Ascending aorta (tissue), 2 donors: Measurements from ENCODE around the gene ZDHHC5. TPM values are rescaled to one million over a fixed set of nuclear protein-coding genes. Genes with fewer than 3 reads are reported as not detected.

ENCODE experiments used
- DNase-seq, 2 donors: peaks; one replicate each; pipeline ENCODE4 v3.0.0-alpha.2; 2019; ENCODE audit warnings: low spot score in 2 of 2
- H3K27ac ChIP-seq, 2 donors: fragments of 200-600 bp; sonication (generic); one replicate each; pipeline ENCODE4 v1.5.1; 2016 to 2017; ENCODE audit warnings: mild to moderate bottlenecking in 1 of 2
- H3K27me3 ChIP-seq: fragments of 200-600 bp; sonication (generic); one replicate; pipeline ENCODE4 v1.5.1; 2017
- H3K36me3 ChIP-seq, 2 donors: fragments of 200-600 bp; sonication (generic); one replicate each; pipeline ENCODE4 v1.5.1; 2016
- H3K4me1 ChIP-seq, 2 donors: fragments of 200-600 bp; sonication (generic); one replicate each; pipeline ENCODE4 v1.5.1; 2016 to 2017; ENCODE audit warnings: mild to moderate bottlenecking in 1 of 2
- H3K4me3 ChIP-seq, 2 donors: fragments of 200-600 bp; sonication (generic); one replicate each; pipeline ENCODE4 v1.5.1; 2016 to 2017; ENCODE audit warnings: mild to moderate bottlenecking in 1 of 2
- H3K9me3 ChIP-seq, 2 donors: fragments of 200-600 bp; sonication (generic); one replicate each; pipeline ENCODE4 v1.5.1; 2016
- CTCF ChIP-seq, 3 experiments: fragments of 200-600 bp in 2 of 3; fragments of 450-650 bp in 1 of 3; sonication (generic) in 2 of 3; IDR thresholded peaks; one replicate each; pipeline ENCODE4 v1.5.1; 2016 to 2019; ENCODE audit warnings: antibody characterized with exemption in 3 of 3, mild to moderate bottlenecking in 1 of 3, moderate library complexity in 1 of 3
- intact Hi-C: fragments of 100-400 bp; cut with DNase I; formaldehyde crosslinking; loops from one replicate; pipeline ENCODE4 v1.15.1; 2023
- total RNA-seq: library from RNA; depleted of rRNA; stranded (reverse); fragments of >200 nt; gene quantifications from one replicate; pipeline ENCODE4 v1.1.0, GENCODE V29; 2016

ZDHHC5 gene
- total RNA-seq, 1 donor from 2014 or later, result 26.2 TPM

GRCh38 chr11:57732661-57733060 is 64.7 kb downstream of the ZDHHC5 start:
- no peaks in the 10 kb centered on the region for H3K4me1 ChIP-seq
- H3K9me3 ChIP-seq, result no peaks in the 10 kb centered on the region
- TF ChIP-seq CTCF (IDR thresholded peaks at IDR 0.05), result no peak
- no peak overlapping the region for H3K4me3 ChIP-seq
- peaks cover 3 to 15% of the 10 kb centered on the region in 2 donors for H3K36me3 ChIP-seq
- intact Hi-C loops, result no loop called here
- H3K27ac ChIP-seq, result no peak overlapping the region
- no peak for DNase-seq
- H3K27me3 ChIP-seq, result no peaks in the 10 kb centered on the region

- intact Hi-C loops, result no loop called here
- TF ChIP-seq CTCF (IDR thresholded peaks at IDR 0.05), result no peak
These were observed 67.8 kb downstream of the ZDHHC5 start for GRCh38 chr11:57735619-57736298.

GRCh38 chr11:57741132-57742086 is 73.5 kb downstream of the ZDHHC5 start, which contains the start of gene SELENOH:
SELENOH (plus strand) TSS chr11:57741491; CDS start chr11:57741596, 105 bp downstream.
- TF ChIP-seq CTCF (IDR thresholded peaks at IDR 0.05), result no peak
- Histone ChIP-seq H3K4me1 (peaks cover 0 to 15% of the 10 kb centered on the region in 2 donors), H3K27ac (peak within 1 kb of the TSS; percentile 95 to 97), H3K36me3 (peaks cover 29 to 42% of the 10 kb centered on the region in 2 donors), H3K4me3 (peak within 1 kb of the TSS; percentile 91 to 93), H3K27me3 (no peaks in the 10 kb centered on the region), H3K9me3 (no peaks in the 10 kb centered on the region)
- DNase-seq, result peak; percentile 84 to 98
- intact Hi-C loops, result loop anchor here (1.0 to 5.0 kb wide), 5 partner anchors 20 to 836 kb away; partner anchors contain the start of genes CTNND1, LPXN, MED19 and TMX2

More at GRCh38 chr11:57735619-57736298, 67.8 kb downstream of the ZDHHC5 start:
- Histone ChIP-seq H3K4me1 (peaks cover 0 to 2% of the 10 kb centered on the region in 2 donors), H3K27me3 (no peaks in the 10 kb centered on the region), H3K4me3 (no peak overlapping the region), H3K9me3 (no peaks in the 10 kb centered on the region), H3K27ac (no peak overlapping the region), H3K36me3 (peaks cover 18 to 25% of the 10 kb centered on the region in 2 donors)
- no peak for DNase-seq

- no peaks in the 10 kb centered on the region for H3K9me3 ChIP-seq
- no peak for DNase-seq
- H3K36me3 ChIP-seq, result peaks cover 29 to 42% of the 10 kb centered on the region in 2 donors
- peak overlapping the region; percentile 95 to 97 for H3K27ac ChIP-seq
- no peaks in the 10 kb centered on the region for H3K27me3 ChIP-seq
- no peak for TF ChIP-seq CTCF (IDR thresholded peaks at IDR 0.05)
- H3K4me1 ChIP-seq, result peaks cover 0 to 15% of the 10 kb centered on the region in 2 donors
- intact Hi-C loops, result loop anchor here (5.0 kb wide), 1 partner anchor 835 kb away; the partner anchor contains the start of genes LPXN and ZFP91
- H3K4me3 ChIP-seq, result peak overlapping the region; percentile 91 to 93
These were observed 74.2 kb downstream of the ZDHHC5 start for GRCh38 chr11:57742087-57742452.

GRCh38 chr11:57744357-57744756 is 76.4 kb downstream of the ZDHHC5 start:
- H3K4me1 ChIP-seq, result peaks cover 0 to 15% of the 10 kb centered on the region in 2 donors
- no peaks in the 10 kb centered on the region for H3K27me3 ChIP-seq
- intact Hi-C loops, result loop anchor here (5.0 kb wide), 1 partner anchor 833 kb away; the partner anchor contains the start of genes LPXN and ZFP91
- no peak for DNase-seq
- no peak overlapping the region for H3K4me3 ChIP-seq
- no peak for TF ChIP-seq CTCF (IDR thresholded peaks at IDR 0.05)
- H3K36me3 ChIP-seq, result peaks cover 14 to 27% of the 10 kb centered on the region in 2 donors
- H3K9me3 ChIP-seq, result no peaks in the 10 kb centered on the region
- H3K27ac ChIP-seq, result no peak overlapping the region
